ENCODE results near the gene PCLO.

DNA sequence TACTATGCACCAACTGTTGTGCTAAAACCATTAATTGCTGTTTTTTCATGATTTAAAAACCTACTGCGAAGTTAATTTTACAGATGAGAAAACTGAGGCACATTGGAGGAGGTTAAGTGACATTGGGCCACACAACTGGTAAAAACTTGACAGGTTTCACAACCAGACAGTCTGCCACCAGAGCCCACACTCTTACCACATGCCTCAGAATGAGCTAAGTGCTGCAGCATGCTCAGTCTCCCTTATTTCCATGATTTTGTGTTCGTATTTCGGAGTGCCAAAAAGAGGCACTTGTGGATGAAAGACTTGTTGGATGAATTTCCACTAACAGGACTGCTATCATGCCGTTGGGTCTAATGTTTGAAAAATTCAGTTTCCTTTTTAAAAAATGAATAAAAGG is 77.4 kb downstream of the PCLO start:
- TF ChIP-seq POLR2A (IDR thresholded peaks at IDR 0.05; ENCODE audit: low read depth, low read length), result no peak
- no peak for TF ChIP-seq POLR2AphosphoS5 (IDR thresholded peaks at IDR 0.05; ENCODE audit: low read depth, low read length)
- TF ChIP-seq PAX5 (IDR thresholded peaks at IDR 0.05; ENCODE audit: insufficient read depth, low read length, severe bottlenecking), result no peak
- no peak for TF ChIP-seq TAF1 (IDR thresholded peaks at IDR 0.05; ENCODE audit: low read depth, low read length)

Data from GM12891 (cell line).